ENCODE measurements around the gene BEST4.
"Not testable (repeated sequence)": the region's sequence is repeated elsewhere in the genome, so short reads cannot be mapped to it uniquely, and the experiment has no call there.

- TF ChIP-seq CTCF (IDR thresholded peaks at IDR 0.05); POLR2AphosphoS5 (IDR thresholded peaks at IDR 0.05; ENCODE audit: low read depth, low read length); TCF7L2 (IDR thresholded peaks at IDR 0.05; ENCODE audit: low read depth, low read length); REST (IDR thresholded peaks at IDR 0.05; ENCODE audit: insufficient read depth in 1 of 2, low read depth in 2 of 2, low read length in 1 of 2); SIN3A (IDR thresholded peaks at IDR 0.05; ENCODE audit: borderline replicate concordance, insufficient read depth, low read depth, low read length): not testable (repeated sequence)
Observed at GRCh38 chr1:44815926-44816325, 28.0 kb upstream of the BEST4 start.
